Kidney (tissue), 14 donors: ENCODE results near the gene ITGB5. TPM values are rescaled to one million over a fixed set of nuclear protein-coding genes. Genes with fewer than 3 reads are reported as not detected.
A peak's percentile ranks its signal among the peaks of the same experiment; 100 is the strongest.

ENCODE experiments used
- DNase-seq, 5 donors: peaks; one replicate each; pipeline ENCODE4 v3.0.0-alpha.2; 2013 to 2020
- FAIRE-seq: peaks from 2 replicates; lab custom pipeline; 2012; peaks lifted over from hg19 to GRCh38; lab: Jason Lieb, UNC
- H3K27ac ChIP-seq, 2 donors: one replicate each; pipeline ENCODE4 v1.7.0; 2013; ENCODE audit warnings: low read depth in 2 of 2, low read length in 2 of 2, inconsistent platforms in 1 of 2
- H3K27me3 ChIP-seq: one replicate; pipeline ENCODE4 v1.7.1; 2013; ENCODE audit warnings: low read length, inconsistent platforms; ENCODE audit not compliant: control insufficient read depth, insufficient read depth
- H3K36me3 ChIP-seq, 3 donors: one replicate each; pipeline versions ENCODE4 v1.7.0 to v1.7.1; 2013; ENCODE audit warnings: low read length in 3 of 3, control low read depth in 1 of 3, inconsistent platforms in 1 of 3; ENCODE audit not compliant: insufficient read depth in 3 of 3, control insufficient read depth in 2 of 3
- H3K4me1 ChIP-seq, 3 donors: one replicate each; pipeline versions ENCODE4 v1.7.0 to v1.7.1; 2013; ENCODE audit warnings: low read length in 3 of 3, inconsistent platforms in 1 of 3, low read depth in 1 of 3; ENCODE audit not compliant: control insufficient read depth in 2 of 3, insufficient read depth in 2 of 3
- H3K4me3 ChIP-seq, 3 donors: one replicate each; pipeline versions ENCODE4 v1.7.0 to v1.8.1; 2013; ENCODE audit warnings: low read length in 3 of 3, control low read depth in 1 of 3, inconsistent platforms in 1 of 3
- H3K9ac ChIP-seq, 3 donors: one replicate each; pipeline versions ENCODE4 v1.7.0 to v1.7.1; 2013; ENCODE audit warnings: low read length in 3 of 3, control low read depth in 1 of 3, inconsistent platforms in 1 of 3
- H3K9me3 ChIP-seq, 3 donors: one replicate each; pipeline versions ENCODE4 v1.7.0 to v1.7.1; 2013; ENCODE audit warnings: low read length in 3 of 3, control low read depth in 1 of 3, inconsistent platforms in 1 of 3; ENCODE audit not compliant: control insufficient read depth in 2 of 3, insufficient read depth in 1 of 3
- intact Hi-C: fragments of 100-400 bp; cut with DNase I; formaldehyde crosslinking; loops from one replicate; pipeline ENCODE4 v1.11.1; 2022
- polyA plus RNA-seq: library from polyadenylated mRNA; stranded (reverse); fragments of 350-450 nt; fragmentation: Illumina TruSeq; extraction: RNeasy Lipid Tissue Mini Kit (QIAGEN cat#74804); gene quantifications from one replicate; pipeline ENCODE4 v1.2.3, GENCODE V29; 2014; ENCODE audit warnings: low read depth, low replicate concordance; ENCODE audit not compliant: insufficient read depth
- total RNA-seq: library from RNA; stranded (reverse); fragmentation: NEBNext Ultra II Directional; extraction: Animal tissue kit (Norgen Biotek cat#: 25700); gene quantifications from one replicate; pipeline ENCODE4 v1.2.1, GENCODE V29; 2021
- TF ChIP-seq, protein P1 (sequence below): IDR thresholded peaks from 3 replicates; pipeline ENCODE4 v1.5.1; 2012; ENCODE audit warnings: mild to moderate bottlenecking, moderate library complexity, borderline replicate concordance; ENCODE audit not compliant: insufficient read depth; ENCODE audit errors: extremely low read depth
- donor health status: control.
- donor health status: control.
- donor health status: control.
- donor health status: control.
- donor health status: control.
- donor health status: DM: yes; HTN: yes; CAD: no.
- donor health status: Normal renal cell carcinoma (clear cell type).

Gene ITGB5
- total and polyA plus RNA-seq, 2 donors from 2014 or later, result 115 TPM

DNA sequence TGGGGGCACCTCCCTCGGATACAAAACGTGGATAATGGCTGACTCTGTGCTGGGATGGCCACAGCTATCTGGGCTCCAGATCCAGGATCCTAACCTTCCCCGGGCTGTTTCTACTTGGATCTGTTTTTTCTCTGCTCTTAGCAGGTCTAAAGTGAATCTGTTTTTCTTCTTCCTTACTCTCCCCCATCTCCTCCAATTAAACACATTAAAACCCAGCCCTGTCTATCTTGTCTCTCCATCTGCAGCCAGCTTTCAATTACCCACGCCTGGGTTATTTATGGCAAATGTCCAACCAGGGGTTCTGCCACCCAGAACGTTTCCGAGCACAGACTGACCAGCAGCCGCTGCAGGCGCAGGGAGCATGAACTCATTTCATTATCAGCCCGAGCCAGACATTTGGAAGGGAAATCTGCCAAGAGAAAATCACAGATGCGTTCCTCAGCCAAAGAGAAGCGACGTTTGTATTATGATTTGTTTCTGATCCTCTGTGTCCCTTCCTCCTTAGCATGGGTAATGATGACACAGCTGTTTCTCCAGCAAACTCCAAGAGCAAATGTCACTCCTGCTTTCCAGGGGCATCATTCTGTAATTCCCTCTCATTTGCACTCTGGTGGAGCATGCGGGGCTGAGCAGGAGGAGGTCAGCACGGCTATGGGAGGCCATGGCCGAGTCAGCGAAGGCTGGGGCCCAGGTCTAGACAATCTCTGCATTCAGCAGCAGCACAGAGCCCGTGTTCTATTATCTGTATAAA is 114.9 kb downstream of the ITGB5 start:
- no peak overlapping the region for H3K4me3 ChIP-seq
- TF ChIP-seq, protein P1, sequence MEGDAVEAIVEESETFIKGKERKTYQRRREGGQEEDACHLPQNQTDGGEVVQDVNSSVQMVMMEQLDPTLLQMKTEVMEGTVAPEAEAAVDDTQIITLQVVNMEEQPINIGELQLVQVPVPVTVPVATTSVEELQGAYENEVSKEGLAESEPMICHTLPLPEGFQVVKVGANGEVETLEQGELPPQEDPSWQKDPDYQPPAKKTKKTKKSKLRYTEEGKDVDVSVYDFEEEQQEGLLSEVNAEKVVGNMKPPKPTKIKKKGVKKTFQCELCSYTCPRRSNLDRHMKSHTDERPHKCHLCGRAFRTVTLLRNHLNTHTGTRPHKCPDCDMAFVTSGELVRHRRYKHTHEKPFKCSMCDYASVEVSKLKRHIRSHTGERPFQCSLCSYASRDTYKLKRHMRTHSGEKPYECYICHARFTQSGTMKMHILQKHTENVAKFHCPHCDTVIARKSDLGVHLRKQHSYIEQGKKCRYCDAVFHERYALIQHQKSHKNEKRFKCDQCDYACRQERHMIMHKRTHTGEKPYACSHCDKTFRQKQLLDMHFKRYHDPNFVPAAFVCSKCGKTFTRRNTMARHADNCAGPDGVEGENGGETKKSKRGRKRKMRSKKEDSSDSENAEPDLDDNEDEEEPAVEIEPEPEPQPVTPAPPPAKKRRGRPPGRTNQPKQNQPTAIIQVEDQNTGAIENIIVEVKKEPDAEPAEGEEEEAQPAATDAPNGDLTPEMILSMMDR, result no peak
- peaks cover 0 to 19% (median 15%) of the 10 kb centered on the region in 3 donors for H3K36me3 ChIP-seq
- intact Hi-C loops, result no loop called here
- no peaks in the 10 kb centered on the region for H3K27me3 ChIP-seq
- DNase-seq (peak; percentile 64 to 87 (median 82)), FAIRE-seq (peak; percentile 32)
- peak overlapping the region; percentile 45 to 70 for H3K27ac ChIP-seq
- no peaks in the 10 kb centered on the region for H3K9me3 ChIP-seq
- peaks cover 5 to 35% (median 34%) of the 10 kb centered on the region in 3 donors for H3K4me1 ChIP-seq
- peak overlapping the region in 1 of 3 donors; percentile 13 for H3K9ac ChIP-seq

DNA sequence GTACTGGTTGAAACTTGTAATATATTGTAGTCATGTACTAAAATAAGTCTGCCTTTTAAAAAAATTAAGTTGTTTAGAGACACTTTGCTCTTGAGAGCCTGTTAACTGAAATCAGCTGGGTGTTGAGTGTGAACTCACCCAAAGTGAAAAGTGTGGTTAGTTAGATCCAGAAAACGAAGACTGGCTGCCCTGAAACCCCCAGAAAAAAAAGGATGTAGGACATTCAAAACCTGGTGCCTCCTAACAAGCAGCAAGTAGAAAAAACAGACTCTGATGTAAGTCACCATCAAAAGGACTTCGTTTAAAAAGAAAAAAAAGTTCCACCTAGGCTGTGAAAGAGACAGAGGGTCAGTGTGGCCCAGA is 116.1 kb downstream of the ITGB5 start:
- peaks cover 0 to 27% (median 19%) of the 10 kb centered on the region in 3 donors for H3K36me3 ChIP-seq
- TF ChIP-seq, protein P1, result no peak
- no peaks in the 10 kb centered on the region for H3K27me3 ChIP-seq
- H3K4me3 ChIP-seq, result no peak overlapping the region
- intact Hi-C loops, result no loop called here
- no peak for DNase-seq
- no peaks in the 10 kb centered on the region for H3K9me3 ChIP-seq
- H3K27ac ChIP-seq, result peak overlapping the region in 1 of 2 donors; percentile 23
- FAIRE-seq, result no peak
- peaks cover 5 to 35% (median 33%) of the 10 kb centered on the region in 3 donors for H3K4me1 ChIP-seq
- no peak overlapping the region for H3K9ac ChIP-seq

DNA sequence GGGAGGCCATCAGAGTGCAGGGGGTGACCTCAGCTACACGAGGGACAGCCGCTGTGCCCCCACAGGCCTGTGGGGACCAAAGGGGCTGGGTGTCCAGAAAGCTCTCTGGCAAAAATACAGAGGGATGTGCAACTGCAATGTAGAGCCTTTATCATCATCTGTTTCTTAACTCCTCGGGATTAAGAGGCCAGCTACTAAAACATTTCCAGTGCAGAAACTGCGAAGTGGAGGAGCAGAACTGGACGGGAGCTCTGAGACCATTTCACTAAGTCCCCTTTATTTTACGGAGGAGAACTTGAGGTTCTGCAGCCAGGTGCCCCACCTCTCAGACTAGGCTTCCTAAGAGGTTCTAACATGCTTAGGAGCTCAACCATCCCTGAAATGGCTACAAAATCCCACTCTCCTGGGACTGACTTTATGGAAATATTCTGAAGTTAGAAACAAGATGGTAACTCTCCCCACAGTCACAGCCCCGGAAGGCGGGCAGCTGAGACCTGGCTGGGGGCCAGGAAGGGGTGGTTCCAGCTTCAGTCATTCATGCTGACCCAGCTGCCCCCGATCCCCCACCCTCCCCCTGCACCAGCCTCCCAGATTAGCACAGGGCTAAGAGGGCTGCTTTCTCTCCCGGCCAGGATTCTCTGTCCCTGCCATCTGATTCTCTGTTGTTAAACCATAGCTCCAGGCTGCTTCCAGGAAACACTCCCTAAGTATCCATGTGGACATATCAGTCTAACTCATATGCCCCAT is 116.7 kb downstream of the ITGB5 start:
- Histone ChIP-seq H3K9me3 (no peaks in the 10 kb centered on the region), H3K9ac (no peak overlapping the region), H3K4me3 (no peak overlapping the region), H3K4me1 (peaks cover 5 to 35% (median 31%) of the 10 kb centered on the region in 3 donors), H3K27ac (peak overlapping the region in 1 of 2 donors; percentile 23), H3K27me3 (no peaks in the 10 kb centered on the region), H3K36me3 (peaks cover 0 to 28% (median 21%) of the 10 kb centered on the region in 3 donors)
- FAIRE-seq, result no peak
- intact Hi-C loops, result no loop called here
- TF ChIP-seq, protein P1, result no peak
- peak in 4 of 5 donors; percentile 47 to 83 (median 62) for DNase-seq
